ENCODE results near the gene HS6ST2. TPM values are rescaled to one million over a fixed set of nuclear protein-coding genes. Genes with fewer than 3 reads are reported as not detected.

Gene HS6ST2
- total RNA-seq, 1 experiment from 2014 or later: 24.6 TPM

- ChIA-PET CTCF (interaction anchor here (0.7 to 1.6 kb wide), 2 partner anchors 300 to 738 kb away, joined by 5 to 7 read pairs; no protein-coding TSS in a partner anchor), RAD21 (ENCODE audit: low non-redundant PET in 1 of 2, low total read pairs in 2 of 2, uncharacterized antibody in 2 of 2, unreplicated experiment in 2 of 2) (no interaction called here), POLR2A (no interaction called here)
- H3K79me2 ChIP-seq (ENCODE audit: insufficient read depth, low read length): no peaks in the 10 kb centered on the region
- ATAC-seq (peak; percentile 70), DNase-seq (ENCODE audit: low read depth, low spot score) (no peak)
- H3K27me3 ChIP-seq (ENCODE audit: insufficient read depth, low read length): no peaks in the 10 kb centered on the region; the same call in 1 of the 2 replicates
- H3K4me1 ChIP-seq (ENCODE audit: control insufficient read depth in 1 of 2, insufficient read depth in 2 of 2, low read length in 2 of 2): no peaks in the 10 kb centered on the region
- H2AFZ ChIP-seq (ENCODE audit: low read depth, low read length, poor library complexity, severe bottlenecking): no peak overlapping the region
- TF ChIP-seq POLR2AphosphoS5 (IDR thresholded peaks at IDR 0.05; ENCODE audit: low read depth, low read length): no peak
- TF ChIP-seq YY1 (IDR thresholded peaks at IDR 0.05; ENCODE audit: extremely low read depth, insufficient replicate concordance, low read depth, low read length): no peak
- no peak for TF ChIP-seq CEBPB (IDR thresholded peaks at IDR 0.05; ENCODE audit: low read depth)
- TF ChIP-seq CTCF (IDR thresholded peaks at IDR 0.05 in 2 of 3, conservative IDR thresholded peaks at IDR 0.05 in 1 of 3; ENCODE audit: borderline replicate concordance in 1 of 3, insufficient read depth in 1 of 3, low read depth in 2 of 3, low read length in 2 of 3): peak in 2 of 3 experiments; percentile 12 to 32; a peak in 2 of 6 replicates
- TF ChIP-seq, protein P1, sequence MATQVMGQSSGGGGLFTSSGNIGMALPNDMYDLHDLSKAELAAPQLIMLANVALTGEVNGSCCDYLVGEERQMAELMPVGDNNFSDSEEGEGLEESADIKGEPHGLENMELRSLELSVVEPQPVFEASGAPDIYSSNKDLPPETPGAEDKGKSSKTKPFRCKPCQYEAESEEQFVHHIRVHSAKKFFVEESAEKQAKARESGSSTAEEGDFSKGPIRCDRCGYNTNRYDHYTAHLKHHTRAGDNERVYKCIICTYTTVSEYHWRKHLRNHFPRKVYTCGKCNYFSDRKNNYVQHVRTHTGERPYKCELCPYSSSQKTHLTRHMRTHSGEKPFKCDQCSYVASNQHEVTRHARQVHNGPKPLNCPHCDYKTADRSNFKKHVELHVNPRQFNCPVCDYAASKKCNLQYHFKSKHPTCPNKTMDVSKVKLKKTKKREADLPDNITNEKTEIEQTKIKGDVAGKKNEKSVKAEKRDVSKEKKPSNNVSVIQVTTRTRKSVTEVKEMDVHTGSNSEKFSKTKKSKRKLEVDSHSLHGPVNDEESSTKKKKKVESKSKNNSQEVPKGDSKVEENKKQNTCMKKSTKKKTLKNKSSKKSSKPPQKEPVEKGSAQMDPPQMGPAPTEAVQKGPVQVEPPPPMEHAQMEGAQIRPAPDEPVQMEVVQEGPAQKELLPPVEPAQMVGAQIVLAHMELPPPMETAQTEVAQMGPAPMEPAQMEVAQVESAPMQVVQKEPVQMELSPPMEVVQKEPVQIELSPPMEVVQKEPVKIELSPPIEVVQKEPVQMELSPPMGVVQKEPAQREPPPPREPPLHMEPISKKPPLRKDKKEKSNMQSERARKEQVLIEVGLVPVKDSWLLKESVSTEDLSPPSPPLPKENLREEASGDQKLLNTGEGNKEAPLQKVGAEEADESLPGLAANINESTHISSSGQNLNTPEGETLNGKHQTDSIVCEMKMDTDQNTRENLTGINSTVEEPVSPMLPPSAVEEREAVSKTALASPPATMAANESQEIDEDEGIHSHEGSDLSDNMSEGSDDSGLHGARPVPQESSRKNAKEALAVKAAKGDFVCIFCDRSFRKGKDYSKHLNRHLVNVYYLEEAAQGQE (IDR thresholded peaks at IDR 0.05; ENCODE audit: low read depth): no peak
- TF ChIP-seq ZBTB33 (IDR thresholded peaks at IDR 0.05; ENCODE audit: extremely low read depth, insufficient replicate concordance, low read length): no peak
- no peak for TF ChIP-seq SP1 (IDR thresholded peaks at IDR 0.05; ENCODE audit: low read depth)
- TF ChIP-seq TCF7L2 (IDR thresholded peaks at IDR 0.05; ENCODE audit: borderline replicate concordance, extremely low read depth, insufficient read depth, insufficient read length): no peak
- no peak for TF ChIP-seq ELF1 (IDR thresholded peaks at IDR 0.05; ENCODE audit: borderline replicate concordance, low read depth)
- TF ChIP-seq, protein P2, sequence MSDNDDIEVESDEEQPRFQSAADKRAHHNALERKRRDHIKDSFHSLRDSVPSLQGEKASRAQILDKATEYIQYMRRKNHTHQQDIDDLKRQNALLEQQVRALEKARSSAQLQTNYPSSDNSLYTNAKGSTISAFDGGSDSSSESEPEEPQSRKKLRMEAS (IDR thresholded peaks at IDR 0.05): no peak
- TF ChIP-seq RAD21 (IDR thresholded peaks at IDR 0.05; ENCODE audit: low read depth): peak; percentile 18; the same call in 1 of the 2 replicates
- TF ChIP-seq POLR2A (IDR thresholded peaks at IDR 0.05; ENCODE audit: borderline replicate concordance, extremely low read depth, insufficient read depth, insufficient read length): no peak
- TF ChIP-seq CBX3 (IDR thresholded peaks at IDR 0.05; ENCODE audit: low read depth): no peak
- H3K4me2 ChIP-seq (ENCODE audit: low read length): no peak overlapping the region
- no peaks in the 10 kb centered on the region for H3K9me2 ChIP-seq (ENCODE audit: insufficient read depth)
- H3K9ac ChIP-seq (ENCODE audit: low read length): no peak overlapping the region
- no peaks in the 10 kb centered on the region for H4K20me1 ChIP-seq (ENCODE audit: insufficient read depth)
- H3K36me3 ChIP-seq (ENCODE audit: control insufficient read depth in 1 of 2, insufficient read depth in 2 of 2, low read length in 2 of 2): no peaks in the 10 kb centered on the region
- no peak overlapping the region for H3K27ac ChIP-seq (ENCODE audit: low read depth, low read length)
- BruUV-seq (replicated peaks): no TSS peak
- no peaks in the 10 kb centered on the region for H3K9me3 ChIP-seq (ENCODE audit: control insufficient read depth in 1 of 2, insufficient read depth in 1 of 2, low read depth in 1 of 2, low read length in 2 of 2)
- no peak overlapping the region for H3K4me3 ChIP-seq (replicated peaks in 1 of 2; ENCODE audit: low read depth in 1 of 2, low read length in 2 of 2)
- intact Hi-C loops (cut with micrococcal nuclease): no loop called here
These were observed 365.5 kb downstream of the HS6ST2 start for GRCh38 chrX:132592880-132593279.

Data from HCT116 (cell line).